ENCODE measurements around the gene KLHDC9.

DNA sequence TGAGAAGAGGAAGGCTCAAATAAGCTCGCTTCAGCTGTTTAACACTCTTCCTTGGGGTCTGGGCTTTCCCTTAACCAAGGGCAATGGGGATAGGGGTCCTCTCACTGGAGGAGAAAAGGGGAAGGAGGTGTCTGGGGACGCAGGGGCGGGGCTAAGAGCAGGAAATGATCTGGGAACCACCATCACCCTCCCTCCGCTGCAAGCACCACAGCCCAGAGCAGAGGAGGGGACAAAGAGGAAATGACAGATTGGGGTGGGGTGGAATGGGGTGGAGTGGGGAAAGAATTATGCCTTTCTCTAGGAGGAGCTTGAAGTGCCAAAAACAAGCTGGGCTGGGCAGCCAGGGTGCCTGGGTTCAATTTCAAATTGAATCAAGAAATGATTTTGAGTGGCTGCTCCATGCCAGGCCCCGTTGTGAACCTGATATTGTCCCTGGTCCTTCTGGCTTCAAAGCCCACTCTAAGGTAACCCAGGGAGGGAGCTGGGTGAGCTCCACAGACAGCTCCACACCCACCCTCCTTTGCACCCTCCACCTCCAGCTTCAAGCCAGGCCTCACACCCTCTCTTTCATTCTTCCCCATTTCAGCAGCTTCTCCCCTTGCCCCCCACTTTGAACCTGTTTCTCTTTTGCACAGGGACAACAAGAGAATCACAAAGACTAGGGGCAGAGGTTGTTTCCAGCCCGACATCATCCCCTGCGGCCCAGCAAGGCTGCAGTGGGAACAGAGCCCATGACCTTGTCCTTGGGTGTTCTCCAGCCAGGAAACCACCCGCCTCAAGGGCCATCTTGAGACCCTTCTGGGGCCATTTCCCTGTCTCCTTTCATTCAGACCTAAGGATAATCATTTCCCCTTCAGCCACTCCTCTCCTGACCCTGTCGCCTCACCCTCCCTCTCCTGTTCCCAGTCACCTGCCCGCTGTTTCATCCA lies 29.6 kb upstream of the KLHDC9 start:
- TF ChIP-seq CTCF (IDR thresholded peaks at IDR 0.05) (no peak), POLR2A (IDR thresholded peaks at IDR 0.05) (no peak)

Measured in right lobe of liver (tissue), 4 donors.